K562 (cell line): ENCODE measurements around the gene MBOAT1. TPM values are rescaled to one million over a fixed set of nuclear protein-coding genes. Genes with fewer than 3 reads are reported as not detected.

Experiments
- ATAC-seq: fragments of 200-7000 bp; cut with Tn5 transposase; 3 replicates; pipeline ENCODE4 v1.9.1; 2020; ENCODE audit warnings: moderate library complexity
- BruUV-seq: library from RNA; stranded (reverse); fragments of 400-500 nt; replicated peaks from 2 replicates; lab custom pipeline; 2021; lab: Mats Ljungman, UMichigan
- CTCF ChIA-PET: fragments of 300-600 bp; formaldehyde crosslinking; extraction: SDS; loops from one replicate; lab custom pipeline; 2021; ENCODE audit warnings: low intra/inter-chr PET ratio; lab: Yijun Ruan, JAX
- POLR2A ChIA-PET: fragments of 300-600, 350-650 bp; sonication (Branson Sonifier 250); formaldehyde crosslinking; extraction: SDS; loops from one replicate; lab custom pipeline; 2021; ENCODE audit warnings: antibody characterized with exemption, inconsistent platforms; lab: Yijun Ruan, JAX
- DNase-seq, 4 experiments: peaks; one replicate each; pipeline versions ENCODE4 v3.0.0 to v3.0.0-alpha.2; 2011 to 2018; ENCODE audit warnings: low spot score in 3 of 4, mixed read lengths in 3 of 4; ENCODE audit errors: extremely low read depth in 1 of 4
- FAIRE-seq: peaks from 2 replicates; lab custom pipeline; 2011; peaks lifted over from hg19 to GRCh38; lab: Jason Lieb, UNC
- H2AFZ ChIP-seq: 2 replicates; pipeline ENCODE4 v1.6.0; 2011; ENCODE audit warnings: low read depth, low read length, control low read depth, inconsistent platforms
- H3K27ac ChIP-seq: fragments of 200-600 bp; 3 replicates; pipeline ENCODE4 v1.8.0; 2011; ENCODE audit warnings: low read depth, mild to moderate bottlenecking, control low read depth, inconsistent platforms, low read length, moderate library complexity, mixed read lengths; ENCODE audit errors: extremely low read depth
- H3K27me3 ChIP-seq, 2 experiments: fragments of 300-600 bp in 1 of 2; 2 replicates in 1 of 2; 3 replicates in 1 of 2; pipeline versions ENCODE4 v1.6.0 to v1.8.0; 2011; ENCODE audit warnings: inconsistent platforms in 2 of 2, low read length in 2 of 2, mild to moderate bottlenecking in 1 of 2, mixed read lengths in 1 of 2, moderate library complexity in 1 of 2; ENCODE audit not compliant: control insufficient read depth in 2 of 2, insufficient read depth in 2 of 2
- H3K36me3 ChIP-seq: fragments of 300-600 bp; 3 replicates; pipeline ENCODE4 v1.8.0; 2011; ENCODE audit warnings: mild to moderate bottlenecking, low read length, inconsistent platforms; ENCODE audit not compliant: control insufficient read depth, insufficient read depth
- H3K4me1 ChIP-seq, 2 experiments: fragments of 200-600 bp in 1 of 2; replicated peaks in 1 of 2; 2 replicates in 1 of 2; 3 replicates in 1 of 2; pipeline versions ENCODE4 v1.5.1 to v1.8.0; 2011; ENCODE audit warnings: inconsistent platforms in 2 of 2, low read length in 2 of 2, mild to moderate bottlenecking in 1 of 2, mixed read lengths in 1 of 2, moderate library complexity in 1 of 2; ENCODE audit not compliant: control insufficient read depth in 2 of 2, insufficient read depth in 2 of 2
- H3K4me2 ChIP-seq: 2 replicates; pipeline ENCODE4 v1.6.1; 2011; ENCODE audit warnings: low read length, control low read depth, inconsistent platforms, mixed read lengths; ENCODE audit not compliant: insufficient read depth
- H3K4me3 ChIP-seq: fragments of 200-600 bp; sonication (generic), shearing (Covaris generic); 2 replicates; pipeline ENCODE4 v1.5.1; 2016; ENCODE audit warnings: control low read depth, inconsistent platforms
- H3K79me2 ChIP-seq: fragments of 200-600 bp; 3 replicates; pipeline ENCODE4 v1.8.0; 2011; ENCODE audit warnings: low read length, inconsistent platforms; ENCODE audit not compliant: control insufficient read depth, insufficient read depth
- H3K9ac ChIP-seq, 2 experiments: 2 replicates each; pipeline versions ENCODE4 v1.6.0 to v1.6.1; 2011; ENCODE audit warnings: low read depth in 2 of 2, low read length in 2 of 2, control low read depth in 1 of 2, inconsistent platforms in 1 of 2, mild to moderate bottlenecking in 1 of 2, mixed read lengths in 1 of 2; ENCODE audit not compliant: insufficient read depth in 1 of 2
- H3K9me1 ChIP-seq: one replicate; pipeline ENCODE4 v1.6.0; 2011; ENCODE audit warnings: inconsistent platforms, mild to moderate bottlenecking, low read length, moderate library complexity; ENCODE audit not compliant: control insufficient read depth, insufficient read depth
- H3K9me3 ChIP-seq: replicated peaks from 2 replicates; pipeline ENCODE4 v1.5.1; 2011; ENCODE audit warnings: low read depth, low read length, inconsistent platforms; ENCODE audit not compliant: control insufficient read depth, insufficient read depth
- H4K20me1 ChIP-seq: replicated peaks from 2 replicates; pipeline ENCODE4 v1.6.1; 2011; ENCODE audit warnings: low read length, inconsistent platforms, mixed read lengths; ENCODE audit not compliant: control insufficient read depth, insufficient read depth
- ARID1B ChIP-seq: fragments of 450-650 bp; IDR thresholded peaks from 2 replicates; pipeline ENCODE4 v1.6.1; 2016; ENCODE audit warnings: antibody characterized with exemption, mild to moderate bottlenecking, inconsistent platforms
- CEBPB ChIP-seq: fragments of 450-650 bp; IDR thresholded peaks from 2 replicates; pipeline ENCODE4 v1.6.1; 2016; ENCODE audit warnings: missing genetic modification characterization, missing compliant biosample characterization
- CEBPG ChIP-seq, 3 experiments: fragments of 200-800 bp in 1 of 3; sonication (Bioruptor generic) in 1 of 3; sonication (generic) in 1 of 3; formaldehyde crosslinking in 1 of 3; IDR thresholded peaks in 2 of 3; conservative IDR thresholded peaks in 1 of 3; 2 replicates each; pipeline versions ENCODE4 v1.6.1 to v1.8.0; 2016 to 2022; ENCODE audit warnings: missing compliant biosample characterization in 2 of 3, missing genetic modification characterization in 2 of 3, mild to moderate bottlenecking in 1 of 3, missing genetic modification reagents in 1 of 3
- CXXC5 ChIP-seq: fragments of 250-450 bp; sonication (Bioruptor Pico); IDR thresholded peaks from 2 replicates; pipeline ENCODE4 v1.8.0; 2022; ENCODE audit warnings: inconsistent platforms, mild to moderate bottlenecking, moderate library complexity
- FOXA1 ChIP-seq: fragments of 450-650 bp; IDR thresholded peaks from 2 replicates; pipeline ENCODE4 v1.6.1; 2016; ENCODE audit warnings: mild to moderate bottlenecking, borderline replicate concordance
- HMBOX1 ChIP-seq: sonication (generic); IDR thresholded peaks from 2 replicates; pipeline ENCODE4 v1.6.1; 2016
- ID3 ChIP-seq, 2 experiments: fragments of 250-450 bp in 1 of 2; fragments of 450-650 bp in 1 of 2; sonication (Bioruptor Pico) in 1 of 2; IDR thresholded peaks; 2 replicates each; pipeline versions ENCODE4 v1.6.1 to v1.8.0; 2016 to 2021; ENCODE audit warnings: mild to moderate bottlenecking in 2 of 2, moderate library complexity in 2 of 2, missing compliant biosample characterization in 1 of 2, missing genetic modification characterization in 1 of 2
- RNF2 ChIP-seq: sonication (generic); IDR thresholded peaks from 2 replicates; pipeline ENCODE4 v1.6.1; 2016
- TCF15 ChIP-seq: fragments of 250-450 bp; sonication (Bioruptor Pico); IDR thresholded peaks from 2 replicates; pipeline ENCODE4 v1.8.0; 2022; ENCODE audit warnings: moderate library complexity, mild to moderate bottlenecking, inconsistent platforms
- TCF3 ChIP-seq: sonication (generic); formaldehyde crosslinking; IDR thresholded peaks from 2 replicates; pipeline ENCODE4 v1.4.0; 2020; ENCODE audit warnings: mild to moderate bottlenecking, missing genetic modification reagents
- ZEB2 ChIP-seq: fragments of 450-650 bp; IDR thresholded peaks from 2 replicates; pipeline ENCODE4 v1.6.1; 2016
- ZNF512 ChIP-seq: IDR thresholded peaks from 2 replicates; pipeline ENCODE4 v1.6.1; 2016; ENCODE audit warnings: missing genetic modification characterization, missing compliant biosample characterization
- WGBS: fragments of 100-300 bp; shearing (Covaris generic); methylation state at CpG from one replicate; pipeline ENCODE4 v1.1.6; 2016; ENCODE audit warnings: low coverage, mixed read lengths; ENCODE audit not compliant: insufficient coverage; ENCODE audit errors: missing lambda C conversion rate; 5-methylcytosine and 5-hydroxymethylcytosine counted together
- in situ Hi-C: fragments of 300-500 bp; cut with MboI; formaldehyde crosslinking; loops from 4 replicates; pipeline ENCODE4 v1.15.0; 2018; ENCODE audit warnings: inconsistent platforms, mixed read lengths
- intact Hi-C: fragments of 100-400 bp; cut with micrococcal nuclease; formaldehyde crosslinking; loops from 2 replicates; pipeline ENCODE4 v1.14.2; 2022
- polyA plus RNA-seq, 8 experiments: library from polyadenylated mRNA; depleted of rRNA in 4 of 8; stranded (reverse) in 5 of 8; unstranded in 3 of 8; fragments of >200 nt; fragmentation: Nextera tagmentation in 2 of 8; fragmentation: Illumina TruSeq in 1 of 8; extraction: Ambion mirVana in 2 of 8; extraction: Trizol in 1 of 8; gene quantifications; 2 replicates each; pipeline versions ENCODE4 v1.2.1 to v1.2.3, GENCODE V29; 2011 to 2014; ENCODE audit warnings: inconsistent platforms in 1 of 8, missing spikeins in 1 of 8
- total RNA-seq, 7 experiments: library from RNA; depleted of rRNA in 6 of 7; stranded (reverse); fragments of >200 nt in 6 of 7; fragmentation: Illumina TruSeq in 2 of 7; extraction: Trizol in 2 of 7; gene quantifications; 2 replicates each; pipeline versions ENCODE4 v1.2.1 to v1.2.3, GENCODE V29; 2011 to 2021; ENCODE audit warnings: low replicate concordance in 1 of 7

MBOAT1 gene
- total and polyA plus RNA-seq, 9 of the 15 experiments (the other 6 are each of a cell fraction or from before 2014, with no cell fraction given): 0.13 to 16.5 (median 10.3) TPM

- H3K27ac ChIP-seq: peak overlapping the region; percentile 22; the same call in 1 of the 3 replicates
- no peaks in the 10 kb centered on the region for H3K9me3 ChIP-seq
- 0 out of 2 replicates have a peak, but pooled peaks have one; percentile 12 for TF ChIP-seq RNF2
- no peak for TF ChIP-seq TCF15 (CRISPR knock-in tag)
- no peak for TF ChIP-seq CEBPG (CRISPR knock-in tag; IDR thresholded peaks at IDR 0.05)
- TF ChIP-seq CEBPG (tag; conservative IDR thresholded peaks at IDR 0.05 in 1 of 2, IDR thresholded peaks at IDR 0.05 in 1 of 2): peak in 1 of 2 experiments; percentile 28; a peak in 1 of 4 replicates
- TF ChIP-seq ID3 (CRISPR knock-in tag; IDR thresholded peaks at IDR 0.05): no peak
- no peak for TF ChIP-seq ID3 (tag; IDR thresholded peaks at IDR 0.05)
- peak; percentile 62 for TF ChIP-seq CEBPB (tag)
- 0 out of 2 replicates have a peak, but pooled peaks have one; percentile 7 for TF ChIP-seq TCF3 (CRISPR knock-in tag)
- 0 out of 2 replicates have a peak, but pooled peaks have one; percentile 26 for TF ChIP-seq ZEB2
- peak; percentile 14; the same call in 1 of the 2 replicates for TF ChIP-seq CXXC5 (CRISPR knock-in tag)
- 0 out of 2 replicates have a peak, but pooled peaks have one; percentile 24 for TF ChIP-seq ARID1B
- peak; percentile 41; the same call in 1 of the 2 replicates for TF ChIP-seq ZNF512 (tag)
- peak; percentile 77; the same call in 1 of the 2 replicates for TF ChIP-seq HMBOX1
- no peak for TF ChIP-seq FOXA1
- TF ChIP-seq, all 486 proteins: peak for 9
- DNase-seq (no peak), ATAC-seq (no peak; the same call in 2 of the 3 replicates), FAIRE-seq (no peak)
- Histone ChIP-seq H3K9me1 (no peaks in the 10 kb centered on the region), H3K79me2 (no peaks in the 10 kb centered on the region), H3K27me3 (no peaks in the 10 kb centered on the region), H3K4me1 (peaks cover 8 to 18% of the 10 kb centered on the region in 2 experiments; a peak in 4 of 5 replicates), H2AFZ (no peak overlapping the region), H3K4me3 (no peak overlapping the region), H3K9ac (no peak overlapping the region), H3K36me3 (no peaks in the 10 kb centered on the region), H3K4me2 (no peak overlapping the region), H4K20me1 (no peaks in the 10 kb centered on the region)
- 0% methylated on average over 1 of the region's 1 CpG for WGBS
- POLR2A ChIA-PET: interaction anchor here (0.6 to 1.6 kb wide), 3 partner anchors 9 to 1562 kb away, joined by 3 to 5 read pairs (median 4); no protein-coding TSS in a partner anchor
- BruUV-seq: no TSS peak
- intact Hi-C loops: no loop called here
- in situ Hi-C loops: no loop called here
- CTCF ChIA-PET: no interaction called here
Measured at GRCh38 chr6:20191992-20192391, 20.3 kb downstream of the MBOAT1 start.
